GM13976 (cell line): ENCODE results near the gene CHRDL2.

Experiments
- DNase-seq: peaks from one replicate; pipeline ENCODE4 v3.0.0; 2012; ENCODE audit warnings: low spot score
- CTCF ChIP-seq: IDR thresholded peaks from 2 replicates; pipeline ENCODE4 v1.5.1; 2012; ENCODE audit warnings: borderline replicate concordance, mild to moderate bottlenecking; ENCODE audit not compliant: insufficient read depth; ENCODE audit errors: extremely low read depth, missing control alignments, control extremely low read depth
- in situ Hi-C: fragments of 300-500 bp; cut with MboI; formaldehyde crosslinking; loops from one replicate; pipeline ENCODE4 v1.12.0; 2022; ENCODE audit warnings: low sequenced_read_pairs, mixed read lengths, inconsistent platforms; ENCODE audit not compliant: unreplicated experiment

CHRDL2 gene

DNA sequence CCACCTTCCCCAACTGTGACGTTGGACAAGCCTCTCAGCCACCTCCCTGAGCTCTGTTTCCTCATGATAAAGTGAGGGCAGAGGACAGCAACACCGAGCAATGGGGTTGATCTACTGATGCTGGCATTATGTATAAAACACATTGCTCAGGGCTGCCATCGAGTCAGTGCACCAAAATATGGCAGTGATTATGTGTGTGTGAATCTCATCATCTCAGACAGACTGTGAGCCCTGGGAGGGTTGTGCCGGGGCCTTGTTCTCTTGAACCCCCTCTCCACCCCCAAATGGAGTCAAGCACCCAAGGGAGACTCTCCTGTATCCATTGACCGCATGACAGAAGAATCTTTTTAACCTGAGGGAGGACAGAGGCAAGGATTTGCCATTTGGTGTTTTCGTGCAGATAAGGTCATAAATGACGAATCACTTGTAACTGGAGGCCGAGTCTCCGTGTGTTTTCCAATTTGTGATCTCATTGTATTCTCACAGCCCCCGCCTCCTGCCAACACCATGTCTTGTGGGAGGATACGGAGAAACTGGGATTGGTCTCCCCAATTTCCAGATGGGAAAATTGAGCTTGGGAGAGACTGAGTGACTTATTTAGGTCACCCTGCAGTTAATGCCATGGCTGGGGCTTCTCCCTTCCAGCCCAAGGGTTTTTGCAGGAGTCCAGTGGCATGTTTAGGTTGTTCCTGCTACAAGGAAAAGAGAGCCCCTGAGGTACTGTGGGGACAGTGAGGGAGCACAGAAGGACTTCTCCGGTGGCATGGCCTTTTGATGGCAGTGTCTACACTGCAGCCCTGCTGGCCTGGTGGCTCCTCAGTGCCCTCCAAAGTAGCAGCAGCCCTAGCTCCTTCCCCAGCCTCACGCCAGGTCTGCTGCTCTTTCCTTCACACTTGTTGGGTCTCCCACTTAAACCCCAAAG lies 52.4 kb downstream of the CHRDL2 start:
- TF ChIP-seq CTCF = no peak
- peak; percentile 3 for DNase-seq
- in situ Hi-C loops = no loop called here

GRCh38 chr11:74678041-74678440 lies 53.2 kb downstream of the CHRDL2 start:
- no peak for DNase-seq
- TF ChIP-seq CTCF = no peak
- in situ Hi-C loops = no loop called here

DNA sequence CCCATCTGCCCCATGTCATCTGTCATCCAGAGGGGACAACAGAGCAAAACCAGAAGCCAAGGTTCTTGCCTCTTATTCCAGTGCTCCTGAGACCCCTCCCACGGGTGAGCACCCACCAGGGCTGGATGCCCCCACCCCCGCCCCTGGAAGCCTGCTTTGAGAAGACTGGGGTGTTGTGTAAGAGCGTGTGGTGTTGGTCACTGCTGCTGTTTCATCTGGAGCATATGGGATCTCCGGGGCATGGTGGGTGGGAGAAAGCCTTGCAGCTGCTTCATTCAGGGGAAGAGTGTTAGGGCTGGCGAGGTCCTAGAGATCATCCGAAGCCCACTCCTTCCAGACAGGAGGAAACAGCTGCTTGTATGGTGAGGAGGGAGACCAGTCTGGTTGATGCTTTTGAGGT lies 54.1 kb downstream of the CHRDL2 start:
- peak; percentile 4 for DNase-seq
- no peak for TF ChIP-seq CTCF
- in situ Hi-C loops = no loop called here

DNA sequence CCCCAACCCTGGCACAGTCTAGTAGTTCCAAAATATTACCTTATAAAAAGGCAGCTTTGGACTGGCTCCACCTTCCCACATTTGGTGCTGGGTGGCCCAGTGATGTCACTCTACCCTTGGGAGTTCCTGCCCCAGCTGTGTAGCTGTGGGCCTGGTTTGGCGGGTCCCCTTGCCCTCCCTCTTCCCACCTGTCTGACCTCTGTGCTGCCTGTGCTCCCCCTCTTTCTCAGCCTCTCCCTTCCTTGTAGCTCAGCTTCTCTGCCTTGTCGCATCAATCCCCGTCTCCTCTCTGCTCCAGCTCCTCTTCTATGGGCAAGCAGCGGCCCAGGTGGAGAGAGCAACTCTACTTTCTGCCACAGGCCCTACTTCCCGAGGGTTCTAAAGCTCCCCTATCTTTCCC lies 54.6 kb downstream of the CHRDL2 start:
- in situ Hi-C loops = no loop called here
- DNase-seq = peak; percentile 5
- no peak for TF ChIP-seq CTCF

DNA sequence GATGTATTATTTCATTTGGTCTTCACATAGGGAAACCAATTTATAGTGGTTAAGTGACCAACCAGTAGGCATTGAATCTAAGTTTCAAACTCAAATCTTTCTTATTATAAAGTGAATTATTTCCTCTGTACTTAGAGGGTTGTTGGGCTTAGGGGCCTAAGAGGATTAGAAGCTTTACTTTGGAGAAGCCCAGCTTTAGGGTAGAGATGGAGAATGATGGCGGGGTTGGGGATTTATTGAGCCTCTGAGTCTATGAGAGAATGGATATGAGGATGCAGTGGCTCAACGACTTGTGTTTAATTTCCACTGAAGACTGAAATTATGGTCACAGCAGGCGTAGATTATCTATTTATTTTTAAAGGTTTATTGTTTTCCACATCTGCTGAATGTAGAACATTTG lies 55.5 kb downstream of the CHRDL2 start:
- DNase-seq = no peak
- no peak for TF ChIP-seq CTCF

GRCh38 chr11:74673693-74674360 lies 57.4 kb downstream of the CHRDL2 start:
- TF ChIP-seq CTCF = no peak
- in situ Hi-C loops = no loop called here
- DNase-seq = no peak

More for the DNA sequence above, 55.5 kb downstream of the CHRDL2 start:
- in situ Hi-C loops = no loop called here
